Measurements from ENCODE around the gene TREX2. TPM values are rescaled to one million over a fixed set of nuclear protein-coding genes. Genes with fewer than 3 reads are reported as not detected.

TREX2 gene
- total and polyA plus RNA-seq, 2 of the 8 experiments (the other 6 are each of a cell fraction or from before 2014, with no cell fraction given): 0.71 to 0.80 TPM

- no peak overlapping the region for H4K5ac ChIP-seq (ENCODE audit: insufficient read length, low read depth, low read length)
- H3K79me1 ChIP-seq (ENCODE audit: low read depth, low read length): no peaks in the 10 kb centered on the region
- no peak overlapping the region for H3K27ac ChIP-seq (ENCODE audit: low read depth, low read length)
- no peak overlapping the region for H2AK5ac ChIP-seq (ENCODE audit: low read depth, low read length)
- no peak overlapping the region for H2BK5ac ChIP-seq (ENCODE audit: low read depth, low read length)
- 86% methylated on average over 8 of the region's 11 CpGs; no CpG with 5 or more reads in 1 of the 2 experiments for WGBS, 2 experiments (ENCODE audit: extremely low coverage in 1 of 2, insufficient coverage in 1 of 2, insufficient read length in 1 of 2, insufficient replicate concordance in 2 of 2, low coverage in 1 of 2, low lambda C conversion rate in 2 of 2, missing lambda C conversion rate in 1 of 2)
- ChIA-PET POLR2A (ENCODE audit: partially characterized antibody) (no interaction called here), CTCF (ENCODE audit: partially characterized antibody) (interaction anchor here (1.1 to 7.5 kb wide), 5 partner anchors 12 to 32 kb away, joined by 3 to 50 read pairs (median 11); partner anchors contain the start of gene HAUS7)
- H3K79me2 ChIP-seq (ENCODE audit: control insufficient read depth in 1 of 2, insufficient read depth in 2 of 2, low read length in 2 of 2): no peaks in the 10 kb centered on the region
- no peaks in the 10 kb centered on the region for H3K9me3 ChIP-seq (ENCODE audit: insufficient read depth in 2 of 2, low read depth in 1 of 2, low read length in 1 of 2)
- H2AFZ ChIP-seq (ENCODE audit: low read length): no peak overlapping the region
- no peak overlapping the region for H2BK20ac ChIP-seq (ENCODE audit: low read length)
- no peak overlapping the region for H4K8ac ChIP-seq (ENCODE audit: extremely low read depth, insufficient read depth, low read length)
- no peak overlapping the region for H3K18ac ChIP-seq (ENCODE audit: extremely low read depth, low read length)
- no peak overlapping the region for H2BK15ac ChIP-seq (ENCODE audit: low read length)
- no peaks in the 10 kb centered on the region for H3K36me3 ChIP-seq (ENCODE audit: control insufficient read depth in 2 of 4, insufficient read depth in 4 of 4, low read length in 3 of 4)
- FAIRE-seq (no peak), DNase-seq (ENCODE audit: low read depth in 1 of 2, low spot score in 2 of 2) (no peak)
- H3K9ac ChIP-seq (replicated peaks in 1 of 4; ENCODE audit: extremely low read depth in 1 of 4, low read depth in 3 of 4, low read length in 3 of 4): no peak overlapping the region
- peaks cover 0 to 18% (median 7%) of the 10 kb centered on the region in 4 experiments; a peak in 4 of 7 replicates for H3K4me1 ChIP-seq (replicated peaks in 1 of 4; ENCODE audit: control insufficient read depth in 3 of 4, insufficient read depth in 4 of 4, low read length in 3 of 4)
- TF ChIP-seq JUN (IDR thresholded peaks at IDR 0.05; ENCODE audit: low read depth, low read length) (no peak), HDAC6 (IDR thresholded peaks at IDR 0.05; ENCODE audit: low read depth, low read length) (no peak), TAF7 (optimal IDR thresholded peaks at IDR 0.05; ENCODE audit: borderline replicate concordance, low read depth, low read length) (no peak)
- H3K23ac ChIP-seq (ENCODE audit: insufficient read length): no peak overlapping the region
- H2BK120ac ChIP-seq (replicated peaks; ENCODE audit: low read depth, low read length): no peak overlapping the region
- no peak overlapping the region for H4K91ac ChIP-seq (replicated peaks; ENCODE audit: insufficient read length, low read length)
- H3K4ac ChIP-seq (replicated peaks; ENCODE audit: insufficient read length, low read depth, low read length): no peak overlapping the region
- H3K4me3 ChIP-seq (ENCODE audit: extremely low read depth in 1 of 4, insufficient read depth in 2 of 4, low read depth in 3 of 4, low read length in 4 of 4): no peak overlapping the region
- H3K4me2 ChIP-seq (ENCODE audit: insufficient read depth in 1 of 2, low read depth in 2 of 2, low read length in 2 of 2): no peak overlapping the region
- H3K23me2 ChIP-seq (ENCODE audit: low read depth, low read length): no peaks in the 10 kb centered on the region; the same call in 1 of the 2 replicates
- H2BK12ac ChIP-seq (ENCODE audit: low read depth, low read length): no peak overlapping the region
- no peak overlapping the region for H3K14ac ChIP-seq (ENCODE audit: insufficient read length)
- H3K56ac ChIP-seq (replicated peaks; ENCODE audit: insufficient read length, low read depth, low read length): no peak overlapping the region
- H4K20me1 ChIP-seq (replicated peaks in 1 of 2; ENCODE audit: control insufficient read depth in 1 of 2, insufficient read depth in 2 of 2, low read length in 2 of 2): no peaks in the 10 kb centered on the region
- peaks cover 0 to 2% (median 0%) of the 10 kb centered on the region in 4 experiments; a peak in 5 of 7 replicates for H3K27me3 ChIP-seq (replicated peaks in 1 of 4; ENCODE audit: control insufficient read depth in 3 of 4, extremely low read depth in 1 of 4, insufficient read depth in 3 of 4, low read length in 3 of 4)
Measured at GRCh38 chrX:153493085-153493484, 47.2 kb upstream of the TREX2 start.

All from H1 (cell line).